ENCODE measurements around the gene SIRT1. TPM values are rescaled to one million over a fixed set of nuclear protein-coding genes. Genes with fewer than 3 reads are reported as not detected.
A peak's percentile ranks its signal among the peaks of the same experiment; 100 is the strongest.

Gene SIRT1
- total RNA-seq, 1 experiment from 2014 or later = 83.8 TPM

GRCh38 chr10:67943917-67944316 lies 59.5 kb downstream of the SIRT1 start:
- Histone ChIP-seq H3K4me1 (ENCODE audit: insufficient read depth, low read length) (no peaks in the 10 kb centered on the region), H3K9ac (ENCODE audit: extremely low read depth, insufficient read length, low read length) (no peak overlapping the region), H4K91ac (ENCODE audit: insufficient read length, low read depth, low read length) (no peak overlapping the region), H2BK12ac (ENCODE audit: insufficient read length, low read depth, low read length) (no peak overlapping the region), H3K23me2 (ENCODE audit: insufficient read length, low read depth, low read length, poor library complexity, severe bottlenecking) (no peaks in the 10 kb centered on the region), H4K5ac (ENCODE audit: insufficient read length, low read depth, low read length) (no peak overlapping the region), H3K4me2 (ENCODE audit: insufficient read depth, insufficient read length, low read length) (no peak overlapping the region), H4K8ac (replicated peaks; ENCODE audit: insufficient read length, low read depth, low read length) (no peak overlapping the region), H2AFZ (ENCODE audit: low read length) (no peak overlapping the region), H2BK15ac (ENCODE audit: low read depth, low read length) (no peak overlapping the region), H3T11ph (ENCODE audit: low read length) (no peak overlapping the region), H2AK5ac (ENCODE audit: insufficient read length, low read length) (no peak overlapping the region), H2BK5ac (ENCODE audit: insufficient read length, low read length) (no peak overlapping the region), H3K9me3 (ENCODE audit: control insufficient read depth, low read depth, low read length) (no peaks in the 10 kb centered on the region), H3K79me2 (ENCODE audit: insufficient read depth, low read length) (no peaks in the 10 kb centered on the region), H3K14ac (ENCODE audit: insufficient read depth, low read length) (no peak overlapping the region), H4K20me1 (ENCODE audit: control insufficient read depth, insufficient read depth, insufficient read length) (no peaks in the 10 kb centered on the region), H3K23ac (ENCODE audit: insufficient read length, low read depth, low read length) (no peak overlapping the region), H2BK120ac (ENCODE audit: low read depth, low read length, poor library complexity, severe bottlenecking) (no peak overlapping the region), H2BK20ac (ENCODE audit: low read depth, low read length, poor library complexity, severe bottlenecking) (no peak overlapping the region), H3K27ac (ENCODE audit: insufficient read length, low read depth, low read length) (no peak overlapping the region), H3K79me1 (ENCODE audit: insufficient read depth, low read depth, low read length, poor library complexity, severe bottlenecking) (no peaks in the 10 kb centered on the region), H3K18ac (ENCODE audit: insufficient read length, low read depth, low read length) (no peak overlapping the region), H3K4ac (ENCODE audit: low read depth, low read length) (no peak overlapping the region), H3K56ac (ENCODE audit: insufficient read length, low read depth, low read length) (no peak overlapping the region), H3K27me3 (ENCODE audit: insufficient read depth, low read length) (no peaks in the 10 kb centered on the region)
- H3K4me1 Mint-ChIP-seq = peaks cover 11% of the 10 kb centered on the region in 2 experiments
- H3K27me3 Mint-ChIP-seq (ENCODE audit: low read depth) = no peaks in the 10 kb centered on the region
- peaks cover 14 to 26% (median 22%) of the 10 kb centered on the region in 3 experiments for H3K36me3 Mint-ChIP-seq (ENCODE audit: insufficient read depth in 1 of 3, low read depth in 3 of 3)
- no peak for DNase-seq
- peak overlapping the region in 2 of 3 experiments; percentile 10 to 12; a peak in 1 of 7 replicates for H3K27ac Mint-ChIP-seq
- WGBS (ENCODE audit: extremely low coverage, insufficient read length, low lambda C conversion rate) = no CpG with 5 or more reads among the region's 2 CpGs
- no peaks in the 10 kb centered on the region; a peak in 1 of 5 replicates for H3K9me3 Mint-ChIP-seq
- H3K4me3 Mint-ChIP-seq = no peak overlapping the region
- no peak for TF ChIP-seq CTCF (conservative IDR thresholded peaks at IDR 0.05)
